CD14-positive monocyte (primary cell): Measurements from ENCODE around the gene ZNF543. TPM values are rescaled to one million over a fixed set of nuclear protein-coding genes. Genes with fewer than 3 reads are reported as not detected.
"Not testable (repeated sequence)": the region's sequence is repeated elsewhere in the genome, so short reads cannot be mapped to it uniquely, and the experiment has no call there.

ENCODE experiments used
- DNase-seq, 3 donors: peaks; one replicate each; pipeline ENCODE4 v3.0.0-alpha.2; 2011 to 2022
- H2AFZ ChIP-seq: 2 replicates; pipeline ENCODE4 v1.6.0; 2012; ENCODE audit warnings: mild to moderate bottlenecking, low read depth, low read length, inconsistent platforms; ENCODE audit not compliant: insufficient read depth, poor library complexity, severe bottlenecking
- H3K27ac ChIP-seq, 2 donors: 1 replicate in 1 of 2; 2 replicates in 1 of 2; pipeline ENCODE4 v1.5.1; 2012 to 2013; ENCODE audit warnings: low read length in 2 of 2, control low read depth in 1 of 2, inconsistent platforms in 1 of 2, low read depth in 1 of 2, mild to moderate bottlenecking in 1 of 2
- H3K27me3 ChIP-seq, 2 donors: one replicate each; pipeline versions ENCODE4 v1.6.0 to v1.6.1; 2011 to 2013; ENCODE audit warnings: low read length in 2 of 2; ENCODE audit not compliant: control insufficient read depth in 2 of 2, insufficient read depth in 2 of 2
- H3K36me3 ChIP-seq, 2 donors: replicated peaks in 1 of 2; 1 replicate in 1 of 2; 2 replicates in 1 of 2; pipeline versions ENCODE4 v1.5.1 to v1.6.1; 2012 to 2013; ENCODE audit warnings: low read length in 2 of 2, control low read depth in 1 of 2, inconsistent platforms in 1 of 2, mild to moderate bottlenecking in 1 of 2; ENCODE audit not compliant: insufficient read depth in 2 of 2, control insufficient read depth in 1 of 2
- H3K4me1 ChIP-seq, 2 donors: 1 replicate in 1 of 2; 2 replicates in 1 of 2; pipeline versions ENCODE4 v1.5.1 to v1.6.1; 2012 to 2013; ENCODE audit warnings: low read length in 2 of 2, control low read depth in 1 of 2, inconsistent platforms in 1 of 2, mild to moderate bottlenecking in 1 of 2, moderate library complexity in 1 of 2; ENCODE audit not compliant: insufficient read depth in 2 of 2, control insufficient read depth in 1 of 2
- H3K4me2 ChIP-seq: replicated peaks from 2 replicates; pipeline ENCODE3; 2012; ENCODE audit warnings: low read length, moderate library complexity, mild to moderate bottlenecking; ENCODE audit not compliant: poor library complexity, severe bottlenecking; ENCODE audit errors: extremely low read depth
- H3K4me3 ChIP-seq, 3 experiments: fragments of 200-600 bp in 1 of 3; sonication (generic) in 1 of 3; replicated peaks in 1 of 3; 1 replicate in 2 of 3; 2 replicates in 1 of 3; pipeline ENCODE4 v1.5.1; 2011 to 2013; ENCODE audit warnings: low read length in 3 of 3, mild to moderate bottlenecking in 3 of 3, control low read depth in 2 of 3, low read depth in 2 of 3, inconsistent platforms in 1 of 3, moderate library complexity in 1 of 3
- H3K79me2 ChIP-seq: 2 replicates; pipeline ENCODE4 v1.6.0; 2012; ENCODE audit warnings: mild to moderate bottlenecking, control low read depth, inconsistent platforms, low read length, moderate library complexity; ENCODE audit not compliant: insufficient read depth
- H3K9ac ChIP-seq: 2 replicates; pipeline ENCODE4 v1.6.0; 2017; ENCODE audit warnings: low read length, mild to moderate bottlenecking; ENCODE audit not compliant: insufficient read depth, poor library complexity, severe bottlenecking
- H3K9me3 ChIP-seq, 2 donors: replicated peaks in 1 of 2; 1 replicate in 1 of 2; 2 replicates in 1 of 2; pipeline versions ENCODE4 v1.5.1 to v1.6.1; 2012 to 2013; ENCODE audit warnings: low read length in 2 of 2, control low read depth in 1 of 2; ENCODE audit not compliant: control insufficient read depth in 1 of 2, insufficient read depth in 1 of 2
- H4K20me1 ChIP-seq: 2 replicates; pipeline ENCODE4 v1.6.0; 2012; ENCODE audit warnings: mild to moderate bottlenecking, low read length, control low read depth, moderate library complexity; ENCODE audit not compliant: insufficient read depth
- H3K27ac Mint-ChIP-seq, 7 donors: one replicate each; pipeline ENCODE4 v1.8.0; 2020; ENCODE audit warnings: mild to moderate bottlenecking in 7 of 7, mixed read lengths in 7 of 7, moderate library complexity in 6 of 7, inconsistent platforms in 2 of 7
- H3K27me3 Mint-ChIP-seq, 3 donors: one replicate each; pipeline ENCODE4 v1.8.0; 2021 to 2022; ENCODE audit warnings: low read depth in 3 of 3, mild to moderate bottlenecking in 3 of 3, mixed read lengths in 3 of 3, moderate library complexity in 3 of 3, inconsistent platforms in 1 of 3
- H3K36me3 Mint-ChIP-seq, 2 donors: one replicate each; pipeline ENCODE4 v1.8.0; 2020; ENCODE audit warnings: mixed read lengths in 2 of 2, inconsistent platforms in 1 of 2, mild to moderate bottlenecking in 1 of 2
- H3K4me1 Mint-ChIP-seq: one replicate; pipeline ENCODE4 v1.8.0; 2020; ENCODE audit warnings: mild to moderate bottlenecking, mixed read lengths
- H3K4me3 Mint-ChIP-seq, 2 donors: one replicate each; pipeline ENCODE4 v1.8.0; 2020; ENCODE audit warnings: mild to moderate bottlenecking in 2 of 2, mixed read lengths in 2 of 2, moderate library complexity in 1 of 2
- H3K9me3 Mint-ChIP-seq, 7 donors: one replicate each; pipeline ENCODE4 v1.8.0; 2020 to 2022; ENCODE audit warnings: mixed read lengths in 7 of 7, mild to moderate bottlenecking in 6 of 7, moderate library complexity in 6 of 7, inconsistent platforms in 2 of 7
- WGBS: methylation state at CpG from one replicate; pipeline ENCODE4 v1.1.5; 2013; ENCODE audit warnings: missing lambda C conversion rate; ENCODE audit not compliant: insufficient coverage; 5-methylcytosine and 5-hydroxymethylcytosine counted together
- intact Hi-C, 2 donors: fragments of 100-400 bp; cut with micrococcal nuclease; formaldehyde crosslinking; loops; one replicate each; pipeline versions ENCODE4 v1.15.0 to v1.15.1; 2023
- polyA plus RNA-seq, 3 donors: library from polyadenylated mRNA; depleted of rRNA in 1 of 3; unstranded in 2 of 3; stranded (reverse) in 1 of 3; fragments of 300-500 nt in 2 of 3; fragments of >200 nt in 1 of 3; fragmentation: Illumina TruSeq in 2 of 3; gene quantifications; 1 replicate in 2 of 3; 2 replicates in 1 of 3; pipeline ENCODE4 v1.2.3, GENCODE V29; 2012 to 2021
- TF ChIP-seq, protein P1 (sequence below): fragments of 200-600 bp; IDR thresholded peaks from one replicate; pipeline ENCODE4 v1.8.0; 2022; ENCODE audit warnings: antibody characterized with exemption, mild to moderate bottlenecking

The ZNF543 gene
- polyA plus RNA-seq, 3 donors = 0.85 to 1.1 (median 0.99) TPM

GRCh38 chr19:57273014-57273413 lies 47.3 kb upstream of the ZNF543 start:
- Mint-ChIP-seq H3K27me3 (peaks cover 0 to 3% (median 0%) of the 10 kb centered on the region in 3 donors), H3K4me3 (no peak overlapping the region), H3K27ac (no peak overlapping the region), H3K36me3 (peaks cover 8 to 13% of the 10 kb centered on the region in 2 donors), H3K9me3 (peaks cover 0 to 8% (median 3%) of the 10 kb centered on the region in 7 donors), H3K4me1 (no peaks in the 10 kb centered on the region)
- TF ChIP-seq, protein P1, sequence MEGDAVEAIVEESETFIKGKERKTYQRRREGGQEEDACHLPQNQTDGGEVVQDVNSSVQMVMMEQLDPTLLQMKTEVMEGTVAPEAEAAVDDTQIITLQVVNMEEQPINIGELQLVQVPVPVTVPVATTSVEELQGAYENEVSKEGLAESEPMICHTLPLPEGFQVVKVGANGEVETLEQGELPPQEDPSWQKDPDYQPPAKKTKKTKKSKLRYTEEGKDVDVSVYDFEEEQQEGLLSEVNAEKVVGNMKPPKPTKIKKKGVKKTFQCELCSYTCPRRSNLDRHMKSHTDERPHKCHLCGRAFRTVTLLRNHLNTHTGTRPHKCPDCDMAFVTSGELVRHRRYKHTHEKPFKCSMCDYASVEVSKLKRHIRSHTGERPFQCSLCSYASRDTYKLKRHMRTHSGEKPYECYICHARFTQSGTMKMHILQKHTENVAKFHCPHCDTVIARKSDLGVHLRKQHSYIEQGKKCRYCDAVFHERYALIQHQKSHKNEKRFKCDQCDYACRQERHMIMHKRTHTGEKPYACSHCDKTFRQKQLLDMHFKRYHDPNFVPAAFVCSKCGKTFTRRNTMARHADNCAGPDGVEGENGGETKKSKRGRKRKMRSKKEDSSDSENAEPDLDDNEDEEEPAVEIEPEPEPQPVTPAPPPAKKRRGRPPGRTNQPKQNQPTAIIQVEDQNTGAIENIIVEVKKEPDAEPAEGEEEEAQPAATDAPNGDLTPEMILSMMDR = no peak
- no peaks in the 10 kb centered on the region for H3K9me3 ChIP-seq
- H3K27me3 ChIP-seq = no peaks in the 10 kb centered on the region
- H3K4me2 ChIP-seq = no peak overlapping the region
- no peaks in the 10 kb centered on the region for H3K4me1 ChIP-seq
- H4K20me1 ChIP-seq = no peaks in the 10 kb centered on the region
- no peak overlapping the region for H3K9ac ChIP-seq
- DNase-seq = no peak
- H3K36me3 ChIP-seq = no peaks in the 10 kb centered on the region
- H2AFZ ChIP-seq = no peak overlapping the region
- intact Hi-C loops = loop anchor here in 1 of 2 donors (10.0 kb wide), 1 partner anchor 362 kb away; the partner anchor contains the start of gene ZNF211
- no peak overlapping the region for H3K27ac ChIP-seq
- no CpG with 5 or more reads among the region's 1 CpG for WGBS
- H3K4me3 ChIP-seq = no peak overlapping the region
- H3K79me2 ChIP-seq = no peaks in the 10 kb centered on the region

DNA sequence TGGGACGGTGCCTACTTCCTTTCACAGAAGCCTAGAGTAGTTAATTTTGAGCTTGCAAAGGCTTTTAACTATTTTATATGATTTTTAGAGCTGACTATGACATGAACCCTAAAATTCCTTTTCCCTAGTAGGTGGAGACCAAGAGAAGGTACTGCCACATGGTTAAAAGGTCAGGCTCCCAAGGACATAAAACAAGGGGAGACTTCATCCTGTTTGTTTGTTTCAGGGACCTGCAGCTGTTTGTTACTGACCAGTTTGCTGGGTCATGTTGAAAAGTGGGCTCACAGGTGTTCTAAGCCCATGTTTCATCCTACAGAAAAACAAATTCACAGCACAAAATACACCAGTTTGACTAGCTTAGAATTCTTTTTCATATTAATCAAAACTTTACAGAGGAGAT lies 43.8 kb upstream of the ZNF543 start:
- no peak overlapping the region for H2AFZ ChIP-seq
- no peak overlapping the region for H3K4me2 ChIP-seq
- H3K36me3 ChIP-seq = no peaks in the 10 kb centered on the region
- intact Hi-C loops = loop anchor here (5.0 to 10.0 kb wide), 2 partner anchors 34 to 358 kb away; partner anchors contain the start of genes ZNF211 (in 1 of the 2) and ZNF805 (in 1 of the 2)
- H4K20me1 ChIP-seq = no peaks in the 10 kb centered on the region
- H3K27ac ChIP-seq = no peak overlapping the region
- Mint-ChIP-seq H3K27me3 (peaks cover 0 to 3% (median 0%) of the 10 kb centered on the region in 3 donors), H3K4me1 (peaks cover 6% of the 10 kb centered on the region), H3K4me3 (no peak overlapping the region), H3K9me3 (peaks cover 0 to 6% (median 2%) of the 10 kb centered on the region in 7 donors), H3K27ac (no peak overlapping the region), H3K36me3 (peaks cover 4% of the 10 kb centered on the region in 2 donors)
- DNase-seq = no peak
- H3K4me1 ChIP-seq = peaks cover 13 to 16% of the 10 kb centered on the region in 2 donors
- no peak overlapping the region for H3K9ac ChIP-seq
- peaks cover 14% of the 10 kb centered on the region for H3K79me2 ChIP-seq
- TF ChIP-seq, protein P1 = no peak
- H3K9me3 ChIP-seq = no peaks in the 10 kb centered on the region
- WGBS = no CpG with 5 or more reads among the region's 1 CpG
- no peaks in the 10 kb centered on the region for H3K27me3 ChIP-seq
- H3K4me3 ChIP-seq = no peak overlapping the region

GRCh38 chr19:57278481-57278880 lies 41.8 kb upstream of the ZNF543 start:
- H3K4me1 Mint-ChIP-seq = peaks cover 18% of the 10 kb centered on the region
- H3K36me3 Mint-ChIP-seq = peaks cover 8 to 13% of the 10 kb centered on the region in 2 donors
- not testable (repeated sequence) for H2AFZ ChIP-seq, H3K9me3 ChIP-seq, DNase-seq, H3K27me3 ChIP-seq, H3K36me3 ChIP-seq, H3K4me2 ChIP-seq, H3K27me3 Mint-ChIP-seq, H3K4me3 Mint-ChIP-seq, H3K9ac ChIP-seq, H3K9me3 Mint-ChIP-seq, H3K4me3 ChIP-seq, H3K27ac ChIP-seq, H4K20me1 ChIP-seq, H3K27ac Mint-ChIP-seq
- Histone ChIP-seq H3K79me2 (peaks cover 34% of the 10 kb centered on the region), H3K4me1 (peaks cover 18 to 26% of the 10 kb centered on the region in 2 donors)
- no CpG with 5 or more reads among the region's 2 CpGs for WGBS
- intact Hi-C loops = loop anchor here (5.0 to 10.0 kb wide), 2 partner anchors 36 to 356 kb away; partner anchors contain the start of genes ZNF211 (in 1 of the 2) and ZNF805 (in 1 of the 2)
